ENCODE results near the gene HMGXB3.

GRCh38 chr5:150092159-150092787 is 91.7 kb downstream of the HMGXB3 start:
- TF ChIP-seq, protein P1, sequence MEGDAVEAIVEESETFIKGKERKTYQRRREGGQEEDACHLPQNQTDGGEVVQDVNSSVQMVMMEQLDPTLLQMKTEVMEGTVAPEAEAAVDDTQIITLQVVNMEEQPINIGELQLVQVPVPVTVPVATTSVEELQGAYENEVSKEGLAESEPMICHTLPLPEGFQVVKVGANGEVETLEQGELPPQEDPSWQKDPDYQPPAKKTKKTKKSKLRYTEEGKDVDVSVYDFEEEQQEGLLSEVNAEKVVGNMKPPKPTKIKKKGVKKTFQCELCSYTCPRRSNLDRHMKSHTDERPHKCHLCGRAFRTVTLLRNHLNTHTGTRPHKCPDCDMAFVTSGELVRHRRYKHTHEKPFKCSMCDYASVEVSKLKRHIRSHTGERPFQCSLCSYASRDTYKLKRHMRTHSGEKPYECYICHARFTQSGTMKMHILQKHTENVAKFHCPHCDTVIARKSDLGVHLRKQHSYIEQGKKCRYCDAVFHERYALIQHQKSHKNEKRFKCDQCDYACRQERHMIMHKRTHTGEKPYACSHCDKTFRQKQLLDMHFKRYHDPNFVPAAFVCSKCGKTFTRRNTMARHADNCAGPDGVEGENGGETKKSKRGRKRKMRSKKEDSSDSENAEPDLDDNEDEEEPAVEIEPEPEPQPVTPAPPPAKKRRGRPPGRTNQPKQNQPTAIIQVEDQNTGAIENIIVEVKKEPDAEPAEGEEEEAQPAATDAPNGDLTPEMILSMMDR (IDR thresholded peaks at IDR 0.05), result no peak
- TF ChIP-seq EZH2 (IDR thresholded peaks at IDR 0.05) (no peak), EZH2phosphoT487 (IDR thresholded peaks at IDR 0.05) (no peak)

All from neural progenitor cell (in vitro differentiated cells).